Astrocyte of the cerebellum (primary cell): Measurements from ENCODE around the gene FXYD1.

ENCODE experiments used
- DNase-seq: peaks from one replicate; pipeline ENCODE4 v3.0.0-alpha.2; 2011; ENCODE audit warnings: low read depth
- H3K4me3 ChIP-seq: 2 replicates; pipeline ENCODE4 v1.5.1; 2011; ENCODE audit warnings: mild to moderate bottlenecking, low read depth, low read length, moderate library complexity
- in situ Hi-C: cut with HindIII; loops from 2 replicates; pipeline ENCODE4 v1.10.0; 2017; ENCODE audit warnings: low sequenced_read_pairs
- TF ChIP-seq, protein P1 (sequence below): IDR thresholded peaks from 2 replicates; pipeline ENCODE4 v1.5.1; 2012; ENCODE audit warnings: low read length, low read depth, moderate library complexity, mild to moderate bottlenecking; ENCODE audit errors: missing control alignments

FXYD1 gene

DNA sequence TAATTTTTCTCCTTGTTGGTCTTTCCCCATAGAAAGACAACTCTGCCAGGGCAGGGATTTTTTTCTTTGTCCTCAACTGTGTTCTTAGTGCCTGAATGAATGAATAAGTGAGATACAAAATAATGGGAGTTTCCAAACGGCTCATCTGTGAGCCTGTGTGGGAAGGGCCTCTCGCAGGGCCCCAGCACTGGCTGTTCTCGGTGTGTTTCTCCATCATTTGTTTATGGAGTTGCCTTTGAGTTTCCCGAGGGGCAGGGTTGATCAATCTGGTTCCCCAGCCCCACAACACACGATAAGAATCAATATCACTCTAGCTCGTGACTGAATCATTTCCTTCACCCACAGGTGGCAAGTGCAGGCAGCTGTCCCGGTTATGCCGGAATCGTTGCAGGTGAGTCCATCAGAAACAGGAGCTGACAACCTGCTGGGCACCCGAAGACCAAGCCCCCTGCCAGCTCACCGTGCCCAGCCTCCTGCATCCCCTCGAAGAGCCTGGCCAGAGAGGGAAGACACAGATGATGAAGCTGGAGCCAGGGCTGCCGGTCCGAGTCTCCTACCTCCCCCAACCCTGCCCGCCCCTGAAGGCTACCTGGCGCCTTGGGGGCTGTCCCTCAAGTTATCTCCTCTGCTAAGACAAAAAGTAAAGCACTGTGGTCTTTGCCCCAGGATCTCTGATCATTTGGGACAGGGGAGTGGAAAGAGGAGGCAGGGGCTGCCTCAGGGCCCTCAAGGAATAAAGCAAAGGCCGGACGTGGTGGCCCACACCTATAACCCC lies 30.8 kb downstream of the FXYD1 start:
- TF ChIP-seq, protein P1, sequence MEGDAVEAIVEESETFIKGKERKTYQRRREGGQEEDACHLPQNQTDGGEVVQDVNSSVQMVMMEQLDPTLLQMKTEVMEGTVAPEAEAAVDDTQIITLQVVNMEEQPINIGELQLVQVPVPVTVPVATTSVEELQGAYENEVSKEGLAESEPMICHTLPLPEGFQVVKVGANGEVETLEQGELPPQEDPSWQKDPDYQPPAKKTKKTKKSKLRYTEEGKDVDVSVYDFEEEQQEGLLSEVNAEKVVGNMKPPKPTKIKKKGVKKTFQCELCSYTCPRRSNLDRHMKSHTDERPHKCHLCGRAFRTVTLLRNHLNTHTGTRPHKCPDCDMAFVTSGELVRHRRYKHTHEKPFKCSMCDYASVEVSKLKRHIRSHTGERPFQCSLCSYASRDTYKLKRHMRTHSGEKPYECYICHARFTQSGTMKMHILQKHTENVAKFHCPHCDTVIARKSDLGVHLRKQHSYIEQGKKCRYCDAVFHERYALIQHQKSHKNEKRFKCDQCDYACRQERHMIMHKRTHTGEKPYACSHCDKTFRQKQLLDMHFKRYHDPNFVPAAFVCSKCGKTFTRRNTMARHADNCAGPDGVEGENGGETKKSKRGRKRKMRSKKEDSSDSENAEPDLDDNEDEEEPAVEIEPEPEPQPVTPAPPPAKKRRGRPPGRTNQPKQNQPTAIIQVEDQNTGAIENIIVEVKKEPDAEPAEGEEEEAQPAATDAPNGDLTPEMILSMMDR = no peak
- no peak overlapping the region for H3K4me3 ChIP-seq
- in situ Hi-C loops = no loop called here
- DNase-seq = no peak

DNA sequence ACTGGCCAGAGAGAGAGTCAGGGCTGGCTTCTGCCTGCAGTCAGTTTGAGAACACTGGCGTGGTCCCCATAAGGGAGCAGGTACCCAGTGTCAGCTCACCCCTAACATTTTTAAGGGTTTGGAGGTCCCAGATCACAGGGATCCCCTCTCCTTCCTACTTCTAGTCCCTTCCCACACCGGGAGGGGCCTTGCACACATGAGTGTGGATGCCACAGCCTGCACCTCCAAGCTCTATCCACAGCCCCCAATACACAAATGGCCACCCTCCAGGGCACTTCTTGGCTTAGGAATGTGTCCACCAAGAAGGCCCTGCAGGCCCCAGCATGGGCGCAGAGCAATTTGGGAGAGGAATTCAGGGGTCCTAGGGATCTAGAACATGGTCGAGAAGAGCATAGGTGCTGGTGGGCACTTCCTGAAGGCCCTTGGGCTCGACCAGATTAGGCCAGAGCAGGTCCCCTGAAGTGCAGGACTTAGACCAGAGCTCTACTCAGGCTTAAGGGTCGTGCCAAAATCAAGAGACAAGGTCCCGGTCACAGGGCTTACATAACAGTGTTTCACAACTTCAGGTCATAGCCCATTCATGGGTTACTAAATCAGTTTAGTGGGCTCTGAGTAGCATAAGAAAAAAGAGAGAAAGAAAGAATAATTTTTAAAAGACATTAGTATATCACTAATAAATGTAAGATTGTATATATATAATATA lies 31.9 kb downstream of the FXYD1 start:
- no peak overlapping the region for H3K4me3 ChIP-seq
- in situ Hi-C loops = no loop called here
- DNase-seq = no peak
- TF ChIP-seq, protein P1 = no peak

DNA sequence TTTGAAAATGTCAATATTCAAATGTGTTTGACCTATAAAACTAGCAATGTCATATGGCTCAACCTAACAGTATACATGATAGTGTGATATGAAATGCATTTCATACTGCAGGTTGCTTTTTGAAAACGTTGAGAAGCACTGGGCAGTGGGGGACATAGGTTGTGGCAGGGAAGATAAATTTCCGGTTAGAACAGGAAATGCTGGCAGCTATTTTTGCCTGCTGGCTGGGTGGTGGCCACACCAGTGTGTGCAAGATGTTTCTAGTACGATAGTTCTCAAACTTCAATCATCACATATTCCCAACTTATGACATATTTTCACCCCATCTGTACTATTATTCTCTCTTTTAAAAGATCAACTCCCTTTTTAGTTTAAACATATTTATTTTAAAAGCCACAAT lies 33.1 kb downstream of the FXYD1 start:
- in situ Hi-C loops = no loop called here

DNA sequence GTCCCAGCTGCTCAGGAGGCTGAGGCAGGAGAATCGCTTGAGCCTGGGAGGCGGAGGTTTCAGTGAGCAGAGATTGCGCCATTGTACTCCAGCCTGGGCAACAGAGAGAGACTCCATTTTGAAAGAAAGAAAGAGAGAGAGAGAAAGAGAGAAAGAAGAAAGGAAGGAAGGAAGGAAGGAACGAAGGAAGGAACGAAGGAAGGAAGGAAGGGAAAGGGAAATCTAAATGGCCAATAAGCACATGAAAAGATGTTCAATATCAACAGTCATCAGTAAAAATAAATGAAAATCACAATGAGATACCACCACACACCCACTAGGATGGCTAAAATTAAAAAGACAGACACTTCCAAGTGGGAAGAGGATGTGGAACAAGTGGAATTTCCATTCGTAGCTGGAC lies 35.6 kb downstream of the FXYD1 start:
- in situ Hi-C loops = no loop called here
- no peak for DNase-seq
- TF ChIP-seq, protein P1 = no peak
- no peak overlapping the region for H3K4me3 ChIP-seq

More for the DNA sequence above, 33.1 kb downstream of the FXYD1 start:
- TF ChIP-seq, protein P1 = no peak
- no peak for DNase-seq
- H3K4me3 ChIP-seq = no peak overlapping the region

DNA sequence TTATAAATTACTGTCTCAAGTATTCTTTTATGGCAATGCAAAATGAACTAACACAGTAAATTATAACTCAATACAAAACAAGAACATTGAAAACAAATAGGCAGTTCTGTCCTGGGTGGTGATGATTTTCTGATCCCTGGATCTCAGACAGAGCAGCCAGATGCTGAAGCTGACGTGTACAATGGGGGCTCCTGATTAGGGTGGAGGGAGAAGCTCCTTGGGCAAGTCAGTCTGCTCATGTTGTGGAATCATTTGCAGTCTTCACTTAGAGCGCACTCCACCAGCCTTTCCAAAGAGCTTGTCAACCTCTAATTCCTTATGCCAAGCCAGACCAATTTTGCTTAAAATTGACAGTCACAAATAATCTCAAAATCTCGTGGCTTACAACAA lies 37.6 kb downstream of the FXYD1 start:
- TF ChIP-seq, protein P1 = no peak
- DNase-seq = no peak
- in situ Hi-C loops = no loop called here
- no peak overlapping the region for H3K4me3 ChIP-seq

DNA sequence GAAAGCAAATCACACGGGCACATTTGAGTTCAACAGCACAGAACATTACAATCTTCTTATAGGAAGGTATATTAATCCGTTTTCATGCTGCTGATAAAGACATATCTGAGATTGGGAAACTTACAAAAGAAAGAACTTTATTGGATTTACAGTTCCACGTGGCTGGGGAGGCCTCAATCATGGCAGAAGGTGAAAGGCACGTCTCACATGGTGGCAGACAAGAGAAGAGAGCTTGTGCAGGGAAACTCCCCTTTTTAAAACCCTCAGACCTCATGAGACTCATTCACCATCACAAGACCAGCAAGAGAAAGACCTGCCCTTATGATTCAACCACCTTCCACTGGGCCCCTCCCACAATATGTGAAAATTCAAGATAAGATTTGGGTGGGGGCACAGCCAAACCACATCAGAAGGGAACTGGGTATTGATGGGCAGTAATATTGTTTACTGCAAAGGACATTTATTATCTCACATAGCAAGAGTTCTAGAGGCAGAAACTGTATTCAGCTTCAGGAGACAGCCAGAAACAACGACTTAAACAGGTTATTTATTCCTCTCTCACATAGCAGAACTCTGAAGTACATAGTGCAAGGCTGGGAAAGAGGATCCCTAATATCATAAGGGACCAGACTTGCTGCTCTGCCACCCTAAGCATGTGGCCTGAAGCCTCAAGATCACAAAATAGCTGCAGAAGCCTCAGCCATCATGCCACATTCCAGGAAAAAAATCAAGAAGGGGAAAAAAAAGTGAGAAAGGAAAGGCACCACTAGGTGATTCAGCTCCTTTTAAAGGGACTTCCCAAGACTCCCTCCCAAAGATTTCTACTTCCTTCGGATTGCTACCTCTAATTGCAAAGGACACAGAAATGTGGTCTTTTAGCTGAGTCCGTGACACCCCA lies 39.0 kb downstream of the FXYD1 start:
- no peak overlapping the region for H3K4me3 ChIP-seq
- in situ Hi-C loops = no loop called here
- DNase-seq = no peak
- TF ChIP-seq, protein P1 = no peak
